ENCODE results near the gene INSIG1. TPM values are rescaled to one million over a fixed set of nuclear protein-coding genes. Genes with fewer than 3 reads are reported as not detected.

Gene INSIG1
- total RNA-seq, 1 experiment from 2014 or later: 32.3 TPM

DNA sequence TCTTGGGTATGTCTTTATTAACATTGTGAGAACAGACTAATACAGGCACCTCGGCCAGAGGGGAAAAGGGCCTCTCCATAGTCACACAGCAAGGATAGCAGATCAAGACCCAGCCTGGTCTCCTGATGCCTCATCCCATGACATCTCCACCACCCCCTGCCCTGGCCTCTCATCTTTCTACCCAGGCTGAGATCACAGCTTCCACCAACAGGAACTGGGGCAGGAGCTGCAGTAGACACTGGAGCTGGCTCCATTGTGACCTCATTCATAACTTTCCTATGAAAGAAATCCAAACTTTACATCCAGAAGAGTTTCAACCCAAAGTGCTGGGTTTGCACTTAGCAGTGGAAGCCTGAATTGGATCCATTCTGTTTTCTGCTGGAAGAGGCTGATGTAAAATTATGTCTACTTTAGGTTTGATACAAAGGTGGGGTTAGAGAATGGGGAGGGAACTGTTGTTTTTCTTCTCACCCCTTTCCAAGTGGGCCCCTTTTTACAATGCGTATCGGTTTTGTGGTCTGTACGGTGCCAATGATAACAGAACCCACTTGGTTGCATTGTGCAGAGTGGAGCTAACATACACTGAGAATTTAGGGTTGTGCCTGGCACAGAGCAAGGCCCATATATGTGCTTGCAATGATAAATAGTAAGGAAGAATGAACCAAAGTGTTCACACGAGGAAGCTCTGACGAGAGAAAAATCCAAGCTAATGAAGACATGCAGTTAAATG is 28.6 kb upstream of the INSIG1 start:
- H3K4me1 Mint-ChIP-seq: no peaks in the 10 kb centered on the region
- no peaks in the 10 kb centered on the region for H3K27me3 Mint-ChIP-seq (ENCODE audit: low read depth)
- ChIA-PET CTCF (interaction anchor here (1.0 to 2.1 kb wide), 2 partner anchors 27 to 75 kb away, joined by 3 to 4 read pairs; no protein-coding TSS in a partner anchor), POLR2A (no interaction called here)
- peaks cover 10% of the 10 kb centered on the region; the same call in 1 of the 2 replicates for H3K9me3 Mint-ChIP-seq
- no peaks in the 10 kb centered on the region for H3K36me3 Mint-ChIP-seq
- TF ChIP-seq ELF4 (CRISPR knock-in tag; IDR thresholded peaks at IDR 0.05; ENCODE audit: low read depth): no peak
- no peak for TF ChIP-seq ZNF423 (CRISPR knock-in tag; IDR thresholded peaks at IDR 0.05)
- TF ChIP-seq KAT7 (CRISPR knock-in tag; IDR thresholded peaks at IDR 0.05; ENCODE audit: borderline replicate concordance): no peak
- TF ChIP-seq, protein P1, sequence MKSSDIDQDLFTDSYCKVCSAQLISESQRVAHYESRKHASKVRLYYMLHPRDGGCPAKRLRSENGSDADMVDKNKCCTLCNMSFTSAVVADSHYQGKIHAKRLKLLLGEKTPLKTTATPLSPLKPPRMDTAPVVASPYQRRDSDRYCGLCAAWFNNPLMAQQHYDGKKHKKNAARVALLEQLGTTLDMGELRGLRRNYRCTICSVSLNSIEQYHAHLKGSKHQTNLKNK (CRISPR knock-in tag; IDR thresholded peaks at IDR 0.05): no peak
- no peak for TF ChIP-seq GRHL2 (CRISPR knock-in tag; IDR thresholded peaks at IDR 0.05; ENCODE audit: insufficient replicate concordance, severe bottlenecking)
- no peak for TF ChIP-seq TEAD4 (CRISPR knock-in tag; IDR thresholded peaks at IDR 0.05)
- no peak for TF ChIP-seq CREB1 (CRISPR knock-in tag; IDR thresholded peaks at IDR 0.05)
- TF ChIP-seq NR1H2 (CRISPR knock-in tag; IDR thresholded peaks at IDR 0.05): no peak
- TF ChIP-seq CTCF (IDR thresholded peaks at IDR 0.05): no peak
- no peak for TF ChIP-seq ZNF219 (CRISPR knock-in tag; IDR thresholded peaks at IDR 0.05; ENCODE audit: borderline replicate concordance)
- no peak for TF ChIP-seq CREM (CRISPR knock-in tag; IDR thresholded peaks at IDR 0.05)
- no peak for TF ChIP-seq ZNF138 (CRISPR knock-in tag; conservative IDR thresholded peaks at IDR 0.05)
- no peak for TF ChIP-seq TEAD1 (CRISPR knock-in tag; IDR thresholded peaks at IDR 0.05)
- no peak for TF ChIP-seq ETV6 (CRISPR knock-in tag; IDR thresholded peaks at IDR 0.05)
- no peak for TF ChIP-seq ZBTB21 (CRISPR knock-in tag; IDR thresholded peaks at IDR 0.05; ENCODE audit: borderline replicate concordance)
- no peak for TF ChIP-seq PRRX2 (CRISPR knock-in tag; IDR thresholded peaks at IDR 0.05)
- no peak for TF ChIP-seq NR3C1 (CRISPR knock-in tag; conservative IDR thresholded peaks at IDR 0.05; ENCODE audit: low read depth)
- TF ChIP-seq JAZF1 (CRISPR knock-in tag; IDR thresholded peaks at IDR 0.05): no peak
- ATAC-seq: no peak
- H3K4me3 Mint-ChIP-seq: no peak overlapping the region
- no peak overlapping the region for H3K27ac Mint-ChIP-seq
- DNase-seq (ENCODE audit: low spot score): no peak

DNA sequence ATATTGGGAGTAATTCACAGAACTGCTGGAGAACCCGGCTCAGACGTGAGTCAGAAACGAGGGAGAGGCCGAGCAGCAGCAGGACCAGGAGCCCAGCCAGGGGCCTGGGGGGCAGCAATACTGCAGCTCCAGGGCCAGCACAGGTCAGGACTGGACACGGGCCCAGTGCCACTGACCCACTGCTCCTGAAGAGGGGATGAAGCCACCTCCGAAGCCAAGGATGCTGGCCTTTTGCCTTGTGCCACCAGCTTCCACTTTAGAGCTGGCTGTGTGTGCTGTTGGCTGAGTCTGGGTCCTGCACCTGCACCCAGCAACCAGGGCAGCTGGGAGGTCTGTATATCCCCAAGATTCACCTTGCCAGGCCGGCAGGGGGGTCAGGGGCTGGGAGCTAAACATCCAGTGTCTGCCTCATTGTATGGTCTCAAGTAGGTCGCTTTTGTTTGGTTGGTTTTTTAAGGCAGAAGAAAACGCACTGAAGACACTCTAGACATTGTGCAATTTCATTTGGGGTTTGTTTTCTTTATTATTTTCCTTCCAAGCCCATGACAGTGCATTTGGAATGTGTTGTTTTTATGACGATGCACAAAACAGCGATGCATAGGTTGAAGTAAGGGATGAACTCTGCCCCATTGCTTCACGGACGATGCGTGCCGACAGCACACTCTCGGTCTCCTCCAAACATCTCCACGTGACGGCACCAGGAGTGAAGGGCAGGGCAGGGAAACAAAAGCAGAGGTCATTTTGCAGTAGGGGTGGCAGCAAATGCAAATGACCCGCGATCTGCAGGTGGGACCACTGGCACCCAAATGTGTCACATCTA is 27.7 kb upstream of the INSIG1 start:
- peaks cover 10% of the 10 kb centered on the region; the same call in 1 of the 2 replicates for H3K9me3 Mint-ChIP-seq
- ATAC-seq (no peak), DNase-seq (ENCODE audit: low spot score) (no peak)
- TF ChIP-seq OVOL2 (CRISPR knock-in tag; IDR thresholded peaks at IDR 0.05; ENCODE audit: borderline replicate concordance) (no peak), ATF1 (CRISPR knock-in tag; IDR thresholded peaks at IDR 0.05) (no peak), ESRRA (CRISPR knock-in tag; IDR thresholded peaks at IDR 0.05; ENCODE audit: borderline replicate concordance) (no peak), NFE2L1 (CRISPR knock-in tag; IDR thresholded peaks at IDR 0.05) (no peak), ZNF671 (CRISPR knock-in tag; IDR thresholded peaks at IDR 0.05) (no peak)
- TF ChIP-seq, protein P2, sequence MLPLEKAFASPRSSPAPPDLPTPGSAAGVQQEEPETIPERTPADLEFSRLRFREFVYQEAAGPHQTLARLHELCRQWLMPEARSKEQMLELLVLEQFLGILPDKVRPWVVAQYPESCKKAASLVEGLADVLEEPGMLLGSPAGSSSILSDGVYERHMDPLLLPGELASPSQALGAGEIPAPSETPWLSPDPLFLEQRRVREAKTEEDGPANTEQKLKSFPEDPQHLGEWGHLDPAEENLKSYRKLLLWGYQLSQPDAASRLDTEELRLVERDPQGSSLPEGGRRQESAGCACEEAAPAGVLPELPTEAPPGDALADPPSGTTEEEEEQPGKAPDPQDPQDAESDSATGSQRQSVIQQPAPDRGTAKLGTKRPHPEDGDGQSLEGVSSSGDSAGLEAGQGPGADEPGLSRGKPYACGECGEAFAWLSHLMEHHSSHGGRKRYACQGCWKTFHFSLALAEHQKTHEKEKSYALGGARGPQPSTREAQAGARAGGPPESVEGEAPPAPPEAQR (CRISPR knock-in tag; IDR thresholded peaks at IDR 0.05): no peak
- no peaks in the 10 kb centered on the region for H3K36me3 Mint-ChIP-seq
- CTCF ChIA-PET: interaction anchor here (2.1 kb wide), 1 partner anchor 74 kb away, joined by 4 read pairs; no protein-coding TSS in a partner anchor
- H3K27me3 Mint-ChIP-seq (ENCODE audit: low read depth): no peaks in the 10 kb centered on the region
- H3K4me3 Mint-ChIP-seq: no peak overlapping the region
- no peaks in the 10 kb centered on the region for H3K4me1 Mint-ChIP-seq
- POLR2A ChIA-PET: no interaction called here
- H3K27ac Mint-ChIP-seq: no peak overlapping the region

Measured in WTC11 (cell line).